HG02938 (cell line): Measurements from ENCODE around the gene ETNPPL.

ENCODE experiments used
- ATAC-seq: cut with Tn5 transposase; IDR thresholded peaks from one replicate; pipeline ENCODE4 v1.9.1; 2021; ENCODE audit warnings: mild to moderate bottlenecking, moderate library complexity; ENCODE audit not compliant: unreplicated experiment

Gene ETNPPL

GRCh38 chr4:108762559-108763225, at the start of gene ETNPPL:
ETNPPL (minus strand) TSS chr4:108763053; CDS start chr4:108762898, 155 bp downstream.
- no peak for ATAC-seq

DNA sequence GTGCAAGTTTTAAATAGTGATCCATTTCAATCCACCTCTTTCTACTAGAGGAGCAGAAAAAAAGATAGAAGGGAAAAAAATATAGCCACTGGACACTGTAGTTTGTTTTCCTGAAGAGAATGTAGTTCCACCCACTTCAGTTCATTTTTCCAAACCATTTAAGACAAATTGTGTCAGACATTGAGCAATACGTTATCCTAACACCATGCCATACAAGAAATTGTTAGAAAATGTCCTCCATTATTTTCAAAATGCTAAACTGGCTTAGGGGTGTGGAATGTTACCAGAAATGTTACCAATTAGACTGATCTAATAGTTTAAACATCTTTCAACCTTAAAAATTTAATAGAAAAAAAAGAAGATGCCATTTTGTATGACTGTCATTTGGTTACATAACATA, 48.6 kb upstream of the ETNPPL start:
- no peak for ATAC-seq

DNA sequence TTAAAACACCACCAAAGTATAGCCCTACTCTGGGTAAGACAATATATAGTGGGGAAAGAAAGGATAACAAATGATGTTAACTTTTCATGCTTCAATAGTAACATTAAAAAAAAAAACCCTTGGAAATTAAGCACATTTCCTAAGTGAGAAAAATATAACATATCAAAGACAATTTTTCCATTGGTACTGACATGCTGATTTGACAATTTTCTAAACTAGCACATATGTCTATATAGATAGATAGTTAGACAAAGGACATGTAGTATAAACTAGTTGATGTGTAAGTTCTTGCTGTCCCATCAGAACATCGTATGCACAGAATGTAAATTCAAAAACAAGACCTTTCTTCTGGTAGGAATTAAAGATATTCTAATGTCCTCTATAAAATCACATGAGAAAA, 47.2 kb upstream of the ETNPPL start:
- no peak for ATAC-seq

GRCh38 chr4:108804648-108805273, 41.9 kb upstream of the ETNPPL start:
- no peak for ATAC-seq

- no peak for ATAC-seq
Measured at GRCh38 chr4:108799306-108799705, 36.5 kb upstream of the ETNPPL start.

DNA sequence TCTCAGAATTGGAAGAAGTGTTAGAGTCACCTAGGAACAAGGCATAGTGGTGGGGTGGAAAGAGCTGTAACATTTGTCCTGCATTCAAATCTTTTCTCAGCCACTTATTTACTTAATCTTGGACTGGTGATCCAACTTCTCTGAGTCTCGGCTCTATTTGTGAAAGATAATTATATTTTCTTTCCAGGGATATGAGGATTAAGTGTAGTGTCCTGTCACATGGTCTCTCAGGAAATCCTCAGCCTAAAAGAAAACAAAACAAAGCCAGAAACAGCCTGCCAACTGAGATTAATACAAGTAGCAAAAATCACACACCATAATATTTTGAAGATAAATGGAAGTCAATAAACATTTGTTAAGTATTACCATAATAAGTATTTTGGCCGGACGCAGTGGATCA, 33.3 kb upstream of the ETNPPL start:
- no peak for ATAC-seq

- ATAC-seq = no peak
Measured at GRCh38 chr4:108795733-108796132, 32.9 kb upstream of the ETNPPL start.

GRCh38 chr4:108794136-108794535, 31.3 kb upstream of the ETNPPL start:
- ATAC-seq = no peak

GRCh38 chr4:108793415-108793814, 30.6 kb upstream of the ETNPPL start:
- ATAC-seq = no peak

GRCh38 chr4:108788731-108789130, 25.9 kb upstream of the ETNPPL start:
- ATAC-seq = no peak

- ATAC-seq = no peak
Measured at GRCh38 chr4:108787724-108788123, 24.9 kb upstream of the ETNPPL start.

DNA sequence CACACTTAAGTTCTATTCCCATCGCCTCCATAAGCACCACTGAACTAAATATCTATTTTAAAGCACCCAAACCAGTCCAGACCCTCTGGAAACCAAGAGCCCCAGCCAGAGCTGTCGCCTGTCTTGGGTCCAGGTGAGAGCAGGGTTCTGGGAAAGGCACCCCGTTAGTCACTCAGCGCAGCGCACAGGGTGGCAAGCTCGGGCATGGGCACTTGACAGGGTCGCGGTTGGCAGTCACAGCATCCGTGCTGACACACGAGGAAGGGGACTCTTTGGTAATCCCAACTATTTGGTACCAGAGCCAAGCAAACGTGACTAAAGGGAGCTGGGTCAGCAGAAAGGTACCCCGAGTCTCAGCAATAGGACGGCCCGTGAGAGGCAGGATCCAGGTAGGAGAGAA, 24.3 kb upstream of the ETNPPL start:
- ATAC-seq = no peak

- ATAC-seq = no peak
Measured at GRCh38 chr4:108786351-108786750, 23.5 kb upstream of the ETNPPL start.

GRCh38 chr4:108783665-108784463, 21.0 kb upstream of the ETNPPL start:
- ATAC-seq = no peak

DNA sequence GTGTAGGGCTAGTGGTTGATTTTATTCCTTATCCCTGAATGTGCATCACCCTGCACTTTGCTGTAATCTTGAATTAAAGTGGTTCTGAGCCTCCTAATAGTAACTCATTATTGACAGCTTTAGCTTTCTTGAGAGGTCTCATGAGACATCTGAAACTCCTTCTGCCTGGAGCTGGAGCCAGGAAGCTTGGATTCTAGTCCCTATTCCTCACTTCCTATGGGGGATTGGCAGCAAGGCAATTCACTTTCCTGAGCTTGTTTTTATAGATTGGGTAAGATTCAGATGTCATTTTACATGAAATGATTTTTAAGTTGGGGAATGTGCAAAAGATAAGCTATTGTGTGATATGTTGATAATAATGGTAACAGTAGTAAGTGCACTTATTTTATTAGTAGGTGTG, 17.1 kb upstream of the ETNPPL start:
- ATAC-seq = no peak

GRCh38 chr4:108777388-108777787, 14.5 kb upstream of the ETNPPL start:
- ATAC-seq = no peak

DNA sequence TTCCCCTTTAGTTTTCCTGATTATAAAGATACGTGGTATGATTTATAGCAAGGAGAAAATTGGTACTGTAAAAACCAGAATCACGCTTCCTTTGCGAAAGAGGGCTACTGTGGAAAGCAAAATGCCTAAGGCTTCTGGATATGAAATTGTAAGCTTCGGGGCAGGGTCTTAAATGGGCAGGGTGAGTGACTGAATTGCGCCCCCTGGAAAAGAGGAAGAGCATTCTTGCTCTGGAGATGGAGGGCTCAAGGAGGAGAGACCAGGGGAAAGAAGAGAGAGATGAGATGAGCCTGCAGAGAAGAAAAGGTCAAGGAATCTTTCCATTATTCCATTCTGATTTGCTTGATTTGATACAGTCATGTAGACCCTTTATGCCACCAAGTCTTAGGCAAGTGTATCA, 13.1 kb upstream of the ETNPPL start:
- ATAC-seq = no peak

DNA sequence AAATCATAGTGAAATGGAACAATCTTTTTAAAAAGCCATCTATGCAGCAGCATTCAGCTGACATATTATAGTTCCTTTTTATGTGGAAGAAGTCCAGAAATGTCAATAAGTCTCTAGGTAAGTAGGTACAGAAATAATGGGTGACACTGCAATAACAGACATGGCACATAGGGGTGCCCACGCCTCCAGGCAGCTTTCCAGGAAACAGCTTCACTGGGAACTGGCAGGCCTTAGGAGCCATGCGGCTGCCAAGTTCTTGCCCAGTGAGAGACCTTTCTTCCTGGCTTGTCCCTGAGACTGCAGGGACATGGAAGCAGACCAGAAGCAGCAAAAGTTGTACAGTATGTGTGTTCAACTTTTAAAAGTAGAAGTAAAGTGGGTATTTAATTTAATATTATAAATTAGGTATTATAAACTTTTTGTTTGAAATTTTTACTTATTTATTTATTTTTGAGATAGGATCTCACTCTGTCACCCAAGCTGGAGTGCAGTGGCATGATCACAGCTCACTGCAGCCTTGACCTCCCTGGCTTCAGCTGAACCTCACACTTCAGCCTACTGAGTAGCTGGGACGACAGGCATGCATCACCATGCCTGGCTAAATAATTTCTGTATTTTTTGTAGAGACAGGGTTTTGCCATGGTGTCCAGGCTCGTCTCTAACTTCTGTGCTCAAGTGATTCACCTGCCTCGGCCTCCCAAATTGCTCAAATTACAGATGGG, 12.1 kb upstream of the ETNPPL start:
- no peak for ATAC-seq

DNA sequence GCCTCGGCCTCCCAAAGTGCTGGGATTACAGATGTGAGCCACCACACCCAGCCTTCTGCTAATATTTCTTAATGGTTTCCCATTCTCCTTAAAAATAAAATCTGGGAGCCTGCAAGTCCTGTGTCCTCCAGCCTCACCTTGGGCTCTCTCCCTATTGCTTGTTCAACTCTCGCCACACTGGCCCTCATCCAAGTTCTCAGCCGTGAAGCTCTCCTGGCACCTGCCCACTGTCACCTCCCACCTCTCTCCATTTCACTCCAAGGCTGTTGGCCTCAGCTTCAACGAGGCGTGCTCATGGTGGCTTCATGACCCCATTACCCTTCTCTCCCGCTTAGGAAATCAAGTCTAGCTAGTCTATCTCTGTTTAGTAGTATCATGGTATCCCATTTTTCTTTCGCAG, 9.5 kb upstream of the ETNPPL start:
- ATAC-seq = no peak

DNA sequence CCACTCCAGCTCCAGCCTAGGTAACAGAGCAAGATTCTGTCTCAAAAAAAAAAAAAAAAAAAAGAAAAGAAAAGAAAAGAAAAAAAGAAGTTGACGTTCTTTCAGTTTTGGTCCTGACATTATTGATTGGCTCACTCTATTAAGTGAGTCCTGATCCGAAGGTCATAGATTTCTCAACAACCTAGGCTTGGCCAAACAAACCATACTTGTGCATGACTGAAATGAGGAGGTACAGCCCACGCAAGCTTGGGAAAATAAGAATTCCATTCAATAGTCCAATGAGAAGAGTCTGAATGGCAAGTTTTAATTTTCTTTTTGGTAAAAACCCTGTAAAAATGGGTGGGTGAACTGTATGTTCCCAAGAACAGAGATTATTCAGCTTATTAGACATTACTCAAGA, 3.2 kb upstream of the ETNPPL start:
- no peak for ATAC-seq

GRCh38 chr4:108763986-108764385, 1.1 kb upstream of the ETNPPL start:
- no peak for ATAC-seq
